Measurements from ENCODE around the gene SNX20.

- TF ChIP-seq CTCF (IDR thresholded peaks at IDR 0.05 in 4 of 5, conservative IDR thresholded peaks at IDR 0.05 in 1 of 5) (no peak), POLR2A (IDR thresholded peaks at IDR 0.05) (no peak)
Measured at GRCh38 chr16:50694206-50694605, 13.1 kb upstream of the SNX20 start.

Measured in gastrocnemius medialis (tissue), 4 donors.